Upper lobe of left lung (tissue), 6 donors: ENCODE data around the gene CACNG1. TPM values are rescaled to one million over a fixed set of nuclear protein-coding genes. Genes with fewer than 3 reads are reported as not detected.

Source experiments
- ATAC-seq, 2 donors: fragments of 200-7000 bp; cut with Tn5 transposase; one replicate each; pipeline ENCODE4 v1.9.1; 2022; ENCODE audit warnings: mild to moderate bottlenecking in 2 of 2, moderate library complexity in 2 of 2; ENCODE audit not compliant: low FRiP score in 2 of 2
- DNase-seq, 2 donors: peaks; one replicate each; pipeline ENCODE4 v3.0.0-alpha.2; 2019 to 2020
- H3K27ac ChIP-seq, 4 donors: fragments of 200-600 bp; sonication (generic); one replicate each; pipeline ENCODE4 v1.5.1; 2016 to 2019
- H3K27me3 ChIP-seq, 4 donors: fragments of 200-600 bp; sonication (generic); one replicate each; pipeline ENCODE4 v1.5.1; 2017 to 2019
- H3K36me3 ChIP-seq, 4 donors: fragments of 200-600 bp; sonication (generic); one replicate each; pipeline ENCODE4 v1.5.1; 2016 to 2019
- H3K4me1 ChIP-seq, 4 donors: fragments of 200-600 bp; sonication (generic); one replicate each; pipeline ENCODE4 v1.5.1; 2018 to 2019
- H3K4me3 ChIP-seq, 4 donors: fragments of 200-600 bp; sonication (generic); one replicate each; pipeline ENCODE4 v1.5.1; 2017 to 2019; ENCODE audit warnings: mild to moderate bottlenecking in 2 of 4, moderate library complexity in 1 of 4
- H3K9me3 ChIP-seq, 4 donors: fragments of 200-600 bp; sonication (generic); one replicate each; pipeline ENCODE4 v1.5.1; 2018 to 2019
- EP300 ChIP-seq, 4 donors: sonication (generic); formaldehyde crosslinking; IDR thresholded peaks; one replicate each; pipeline ENCODE4 v1.5.1; 2017; ENCODE audit warnings: antibody characterized with exemption in 4 of 4, control low read depth in 2 of 4
- POLR2A ChIP-seq, 4 donors: fragments of 450-650 bp; IDR thresholded peaks; one replicate each; pipeline ENCODE4 v1.5.1; 2016 to 2017; ENCODE audit warnings: antibody characterized with exemption in 4 of 4, mild to moderate bottlenecking in 2 of 4
- POLR2AphosphoS5 ChIP-seq, 2 donors: sonication (generic); formaldehyde crosslinking; IDR thresholded peaks; one replicate each; pipeline ENCODE4 v1.5.1; 2017; ENCODE audit warnings: antibody characterized with exemption in 2 of 2
- WGBS, 2 donors: methylation state at CpG; one replicate each; pipeline ENCODE4 v1.1.5; 2017 to 2018; 5-methylcytosine and 5-hydroxymethylcytosine counted together
- total RNA-seq, 6 donors: library from RNA; depleted of rRNA in 4 of 6; stranded (reverse); fragments of >200 nt in 4 of 6; gene quantifications; one replicate each; pipeline versions ENCODE4 v1.1.0 to v1.2.1, GENCODE V29; 2016 to 2021
- TF ChIP-seq, protein P1 (sequence below), 6 experiments: fragments of 450-650 bp in 4 of 6; fragments of 200-600 bp in 2 of 6; sonication (generic) in 2 of 6; IDR thresholded peaks; one replicate each; pipeline ENCODE4 v1.5.1; 2016 to 2019; ENCODE audit warnings: antibody characterized with exemption in 6 of 6
- donor health status: DM: no; HTN: no; CAD: no; lungs with moderate emphysema.
- donor health status: DM: no; HTN: yes; CAD: no; lungs with severe emphysema.

Gene CACNG1
- total RNA-seq, 6 donors from 2014 or later: 0.61 TPM; not detected in 5

DNA sequence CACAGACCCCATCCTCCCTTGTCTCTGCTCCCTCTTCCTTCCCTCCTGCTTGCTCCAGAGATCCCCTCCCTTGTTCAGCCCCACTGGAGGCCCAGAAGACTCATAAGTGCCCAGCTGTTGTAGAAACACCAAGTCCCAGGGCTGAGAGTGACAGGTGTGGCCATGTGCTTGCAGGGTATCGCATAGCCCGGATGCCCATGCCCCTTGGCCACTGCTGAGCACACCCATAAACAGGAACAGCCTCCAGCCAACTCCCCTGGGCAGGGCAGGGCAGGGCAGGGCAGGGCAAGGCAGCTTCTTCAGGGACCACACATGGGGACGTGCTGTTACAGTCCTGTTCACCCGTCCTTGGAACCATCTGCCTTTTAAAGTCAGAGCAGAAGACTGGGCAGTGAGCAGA lies 2.0 kb downstream of the CACNG1 start:
- Histone ChIP-seq H3K4me1 (no peaks in the 10 kb centered on the region), H3K27me3 (no peaks in the 10 kb centered on the region), H3K4me3 (no peak overlapping the region), H3K27ac (no peak overlapping the region), H3K9me3 (peaks cover 10 to 32% (median 16%) of the 10 kb centered on the region in 4 donors), H3K36me3 (no peaks in the 10 kb centered on the region)
- TF ChIP-seq POLR2AphosphoS5 (IDR thresholded peaks at IDR 0.05) (no peak), POLR2A (IDR thresholded peaks at IDR 0.05) (no peak), EP300 (IDR thresholded peaks at IDR 0.05) (no peak)
- TF ChIP-seq, protein P1, sequence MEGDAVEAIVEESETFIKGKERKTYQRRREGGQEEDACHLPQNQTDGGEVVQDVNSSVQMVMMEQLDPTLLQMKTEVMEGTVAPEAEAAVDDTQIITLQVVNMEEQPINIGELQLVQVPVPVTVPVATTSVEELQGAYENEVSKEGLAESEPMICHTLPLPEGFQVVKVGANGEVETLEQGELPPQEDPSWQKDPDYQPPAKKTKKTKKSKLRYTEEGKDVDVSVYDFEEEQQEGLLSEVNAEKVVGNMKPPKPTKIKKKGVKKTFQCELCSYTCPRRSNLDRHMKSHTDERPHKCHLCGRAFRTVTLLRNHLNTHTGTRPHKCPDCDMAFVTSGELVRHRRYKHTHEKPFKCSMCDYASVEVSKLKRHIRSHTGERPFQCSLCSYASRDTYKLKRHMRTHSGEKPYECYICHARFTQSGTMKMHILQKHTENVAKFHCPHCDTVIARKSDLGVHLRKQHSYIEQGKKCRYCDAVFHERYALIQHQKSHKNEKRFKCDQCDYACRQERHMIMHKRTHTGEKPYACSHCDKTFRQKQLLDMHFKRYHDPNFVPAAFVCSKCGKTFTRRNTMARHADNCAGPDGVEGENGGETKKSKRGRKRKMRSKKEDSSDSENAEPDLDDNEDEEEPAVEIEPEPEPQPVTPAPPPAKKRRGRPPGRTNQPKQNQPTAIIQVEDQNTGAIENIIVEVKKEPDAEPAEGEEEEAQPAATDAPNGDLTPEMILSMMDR (IDR thresholded peaks at IDR 0.05): no peak
- DNase-seq (peak in 1 of 2 donors; percentile 15), ATAC-seq (no peak)
- 85 to 100% methylated on average over 2 to 4 of the region's 4 CpGs for WGBS, 2 donors

DNA sequence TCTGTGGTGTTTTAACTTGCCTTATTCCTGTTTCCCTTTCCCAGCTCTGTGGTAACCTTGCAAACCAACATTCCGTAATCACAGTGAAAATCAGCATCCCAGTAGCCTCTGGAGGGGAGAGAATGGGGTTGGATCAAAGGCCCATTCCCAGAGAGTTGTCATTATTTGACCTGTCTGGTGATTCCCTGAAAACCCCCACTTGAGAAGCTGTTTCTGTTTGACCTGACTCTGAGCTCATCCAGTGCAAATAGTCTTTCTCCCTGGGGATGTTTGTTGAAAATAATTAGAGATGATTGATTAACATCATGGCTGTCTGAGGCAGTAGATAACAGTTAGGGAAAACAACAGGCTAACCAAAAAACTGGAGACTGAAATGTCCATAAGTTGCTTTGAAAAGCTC lies 3.0 kb downstream of the CACNG1 start:
- H3K9me3 ChIP-seq: peaks cover 10 to 32% (median 16%) of the 10 kb centered on the region in 4 donors
- ATAC-seq (no peak), DNase-seq (no peak)
- H3K27ac ChIP-seq: no peak overlapping the region
- WGBS, 2 donors: 33 to 81% methylated on average over 1 of the region's 1 CpG
- H3K4me3 ChIP-seq: no peak overlapping the region
- no peaks in the 10 kb centered on the region for H3K4me1 ChIP-seq
- TF ChIP-seq EP300 (IDR thresholded peaks at IDR 0.05): no peak
- TF ChIP-seq POLR2AphosphoS5 (IDR thresholded peaks at IDR 0.05): no peak
- TF ChIP-seq, protein P1 (IDR thresholded peaks at IDR 0.05): no peak
- TF ChIP-seq POLR2A (IDR thresholded peaks at IDR 0.05): no peak
- no peaks in the 10 kb centered on the region for H3K36me3 ChIP-seq
- H3K27me3 ChIP-seq: no peaks in the 10 kb centered on the region

DNA sequence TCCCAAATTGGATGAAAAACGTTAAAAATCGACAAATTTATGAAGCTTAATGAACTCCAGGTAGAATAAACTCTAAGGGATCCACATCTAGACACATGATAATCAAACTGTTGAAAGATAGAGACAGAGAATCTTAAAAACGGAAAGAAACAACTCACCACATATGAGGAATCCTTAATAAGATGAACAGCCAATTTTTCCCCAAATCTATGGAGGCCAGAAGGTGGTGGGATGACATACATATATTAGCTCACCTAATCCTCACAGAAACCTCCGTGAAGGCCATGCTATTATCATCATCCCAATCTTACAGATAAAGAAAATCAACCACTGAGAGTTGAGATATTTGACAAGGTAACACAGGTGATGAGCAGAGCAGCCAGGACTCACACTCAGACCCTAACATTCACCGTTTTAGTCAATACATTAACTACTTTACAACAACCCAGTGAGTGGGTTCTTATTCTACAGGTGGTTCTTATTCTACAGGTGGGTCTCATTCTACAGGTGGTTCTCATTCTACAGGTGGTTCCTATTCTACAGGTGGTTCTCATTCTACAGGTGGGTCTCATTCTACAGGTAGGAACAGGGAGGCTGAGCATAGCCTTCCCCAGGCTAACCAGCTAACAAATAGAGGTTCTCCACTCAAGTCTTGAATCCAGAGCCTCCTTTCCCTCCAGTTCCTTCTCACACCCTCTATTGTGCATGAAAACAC lies 4.8 kb downstream of the CACNG1 start:
- H3K9me3 ChIP-seq: peaks cover 10 to 32% (median 16%) of the 10 kb centered on the region in 4 donors
- DNase-seq (no peak), ATAC-seq (no peak)
- no peaks in the 10 kb centered on the region for H3K4me1 ChIP-seq
- 78 to 83% methylated on average over 5 of the region's 5 CpGs for WGBS, 2 donors
- no peaks in the 10 kb centered on the region for H3K27me3 ChIP-seq
- H3K27ac ChIP-seq: no peak overlapping the region
- no peak for TF ChIP-seq EP300 (IDR thresholded peaks at IDR 0.05)
- TF ChIP-seq POLR2A (IDR thresholded peaks at IDR 0.05): no peak
- TF ChIP-seq, protein P1 (IDR thresholded peaks at IDR 0.05): no peak
- no peak for TF ChIP-seq POLR2AphosphoS5 (IDR thresholded peaks at IDR 0.05)
- no peak overlapping the region for H3K4me3 ChIP-seq
- no peaks in the 10 kb centered on the region for H3K36me3 ChIP-seq

GRCh38 chr17:67050066-67050465 lies 5.7 kb downstream of the CACNG1 start:
- peaks cover 10 to 32% (median 16%) of the 10 kb centered on the region in 4 donors for H3K9me3 ChIP-seq
- H3K4me3 ChIP-seq: no peak overlapping the region
- WGBS, 2 donors: 83 to 100% methylated on average over 1 of the region's 1 CpG
- no peak overlapping the region for H3K27ac ChIP-seq
- no peaks in the 10 kb centered on the region for H3K4me1 ChIP-seq
- H3K27me3 ChIP-seq: no peaks in the 10 kb centered on the region
- DNase-seq (no peak), ATAC-seq (no peak)
- no peaks in the 10 kb centered on the region for H3K36me3 ChIP-seq
- TF ChIP-seq POLR2AphosphoS5 (IDR thresholded peaks at IDR 0.05): no peak
- TF ChIP-seq POLR2A (IDR thresholded peaks at IDR 0.05): no peak
- TF ChIP-seq, protein P1 (IDR thresholded peaks at IDR 0.05): no peak
- TF ChIP-seq EP300 (IDR thresholded peaks at IDR 0.05): no peak
